ENCODE data around the gene POLL.

Gene POLL

GRCh38 chr10:101617824-101618568 lies 29.9 kb upstream of the POLL start:
- no peak overlapping the region for H3K4me2 ChIP-seq (ENCODE audit: low read length)
- H3K9me3 ChIP-seq (replicated peaks; ENCODE audit: low read length) = no peaks in the 10 kb centered on the region
- H3K36me3 ChIP-seq (ENCODE audit: insufficient read depth, low read length) = peaks cover 25% of the 10 kb centered on the region
- no peak overlapping the region for H3K9ac ChIP-seq (ENCODE audit: low read depth, low read length)
- H3K4me1 ChIP-seq (ENCODE audit: control insufficient read depth, insufficient read depth, low read length) = no peaks in the 10 kb centered on the region
- H3K4me3 ChIP-seq (ENCODE audit: low read length) = no peak overlapping the region
- no peaks in the 10 kb centered on the region for H3K27me3 ChIP-seq (ENCODE audit: control insufficient read depth, insufficient read depth, low read length)

DNA sequence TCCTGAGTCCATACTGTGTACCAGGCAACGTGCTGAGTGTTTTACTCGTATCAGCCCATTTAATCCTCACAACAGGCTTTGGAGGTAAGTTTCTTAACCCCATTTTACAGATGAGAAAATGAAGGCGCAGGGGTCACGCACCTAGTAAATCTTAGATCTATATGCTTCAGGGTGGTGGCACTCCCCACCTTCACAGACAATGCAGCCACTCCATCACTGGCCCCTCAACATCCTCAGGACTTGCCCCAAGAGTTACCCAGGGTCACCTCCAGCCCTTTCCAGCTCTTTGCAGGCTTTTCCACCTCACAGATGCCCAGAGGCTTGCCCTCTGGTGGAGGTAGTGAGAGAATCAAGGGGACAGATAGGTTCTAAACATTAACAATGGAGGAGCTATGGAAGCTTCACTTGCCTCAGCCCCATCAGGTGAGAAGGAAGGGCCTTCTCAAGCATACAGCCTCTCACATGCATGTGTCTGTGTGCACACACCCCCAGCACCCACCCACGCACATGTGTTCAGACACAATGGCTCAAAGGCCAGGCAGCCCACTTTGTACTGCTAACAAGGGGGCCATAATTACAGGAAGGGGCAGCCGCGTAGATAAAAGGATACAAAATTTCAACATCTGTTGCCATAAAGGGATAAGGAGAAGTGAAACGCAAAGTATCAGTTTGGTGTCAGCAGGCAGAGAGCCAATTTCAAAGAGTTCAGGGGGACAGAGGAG lies 29.2 kb upstream of the POLL start:
- H3K4me2 ChIP-seq (ENCODE audit: low read length) = no peak overlapping the region
- H3K4me1 ChIP-seq (ENCODE audit: control insufficient read depth, insufficient read depth, low read length) = no peaks in the 10 kb centered on the region
- peaks cover 25% of the 10 kb centered on the region for H3K36me3 ChIP-seq (ENCODE audit: insufficient read depth, low read length)
- H3K9ac ChIP-seq (ENCODE audit: low read depth, low read length) = no peak overlapping the region
- no peaks in the 10 kb centered on the region for H3K27me3 ChIP-seq (ENCODE audit: control insufficient read depth, insufficient read depth, low read length)
- H3K9me3 ChIP-seq (replicated peaks; ENCODE audit: low read length) = no peaks in the 10 kb centered on the region
- H3K4me3 ChIP-seq (ENCODE audit: low read length) = no peak overlapping the region

GRCh38 chr10:101616415-101617101 lies 28.5 kb upstream of the POLL start:
- Histone ChIP-seq H3K9me3 (replicated peaks; ENCODE audit: low read length) (no peaks in the 10 kb centered on the region), H3K4me3 (ENCODE audit: low read length) (no peak overlapping the region), H3K36me3 (ENCODE audit: insufficient read depth, low read length) (peaks cover 21% of the 10 kb centered on the region), H3K4me2 (ENCODE audit: low read length) (no peak overlapping the region), H3K4me1 (ENCODE audit: control insufficient read depth, insufficient read depth, low read length) (no peaks in the 10 kb centered on the region), H3K9ac (ENCODE audit: low read depth, low read length) (no peak overlapping the region), H3K27me3 (ENCODE audit: control insufficient read depth, insufficient read depth, low read length) (no peaks in the 10 kb centered on the region)

DNA sequence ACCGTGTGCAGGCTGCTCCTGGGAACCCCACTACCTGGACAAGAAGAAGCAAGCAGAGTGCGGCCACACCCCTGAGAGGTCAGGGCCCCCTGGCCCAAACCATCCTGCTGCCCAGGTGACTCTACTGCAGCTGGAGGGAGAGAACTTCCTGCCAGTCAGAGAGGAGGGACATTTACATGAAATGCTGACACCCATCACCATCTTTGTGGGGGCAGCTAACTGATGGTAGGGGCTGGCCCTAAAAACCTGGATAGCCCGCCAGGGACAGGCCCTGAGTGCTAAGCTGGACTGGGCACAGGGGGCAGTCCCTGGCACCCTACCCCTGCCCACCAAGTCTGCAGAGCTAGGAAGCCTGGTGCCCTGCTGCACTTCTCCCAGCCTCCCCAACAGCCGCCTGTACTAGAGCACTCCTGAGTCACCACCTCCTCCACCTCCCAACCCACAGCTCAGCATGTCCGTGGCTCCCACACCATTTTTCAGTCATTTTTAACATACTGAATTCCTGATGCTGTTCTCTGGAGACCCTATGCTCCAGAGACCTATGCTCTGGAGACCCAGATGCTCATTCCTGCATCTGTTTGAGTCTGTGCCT lies 27.6 kb upstream of the POLL start:
- Histone ChIP-seq H3K4me1 (ENCODE audit: control insufficient read depth, insufficient read depth, low read length) (no peaks in the 10 kb centered on the region), H3K4me3 (ENCODE audit: low read length) (no peak overlapping the region), H3K9me3 (replicated peaks; ENCODE audit: low read length) (no peaks in the 10 kb centered on the region), H3K27me3 (ENCODE audit: control insufficient read depth, insufficient read depth, low read length) (no peaks in the 10 kb centered on the region), H3K4me2 (ENCODE audit: low read length) (no peak overlapping the region), H3K36me3 (ENCODE audit: insufficient read depth, low read length) (peaks cover 29% of the 10 kb centered on the region), H3K9ac (ENCODE audit: low read depth, low read length) (no peak overlapping the region)

GRCh38 chr10:101614663-101615524 lies 26.8 kb upstream of the POLL start:
- no peaks in the 10 kb centered on the region for H3K4me1 ChIP-seq (ENCODE audit: control insufficient read depth, insufficient read depth, low read length)
- H3K4me3 ChIP-seq (ENCODE audit: low read length) = no peak overlapping the region
- H3K4me2 ChIP-seq (ENCODE audit: low read length) = no peak overlapping the region
- no peaks in the 10 kb centered on the region for H3K9me3 ChIP-seq (replicated peaks; ENCODE audit: low read length)
- H3K9ac ChIP-seq (ENCODE audit: low read depth, low read length) = no peak overlapping the region
- H3K36me3 ChIP-seq (ENCODE audit: insufficient read depth, low read length) = peaks cover 31% of the 10 kb centered on the region
- no peaks in the 10 kb centered on the region for H3K27me3 ChIP-seq (ENCODE audit: control insufficient read depth, insufficient read depth, low read length)

DNA sequence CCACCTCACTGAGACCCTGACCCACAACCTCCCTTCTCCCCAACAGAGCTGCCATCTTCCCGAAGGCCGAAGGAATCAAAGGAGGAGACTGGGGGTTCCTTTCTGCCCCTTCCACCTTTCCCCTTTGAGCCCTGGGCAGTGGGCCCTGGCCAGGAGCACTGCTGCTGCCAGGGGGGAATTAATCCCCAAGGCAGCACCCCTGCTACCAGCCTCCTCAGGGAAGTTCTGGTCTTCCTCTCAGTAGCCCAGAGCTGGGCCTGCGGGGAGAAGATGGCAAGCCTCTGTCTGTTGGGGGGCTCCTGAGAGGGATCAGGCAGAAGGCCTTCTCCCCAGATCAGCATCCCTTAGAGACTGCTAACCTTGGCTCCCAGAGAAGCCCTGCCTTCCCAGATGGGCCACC lies 25.6 kb upstream of the POLL start:
- Histone ChIP-seq H3K4me1 (ENCODE audit: control insufficient read depth, insufficient read depth, low read length) (peaks cover 6% of the 10 kb centered on the region), H3K27me3 (ENCODE audit: control insufficient read depth, insufficient read depth, low read length) (no peaks in the 10 kb centered on the region), H3K36me3 (ENCODE audit: insufficient read depth, low read length) (peaks cover 37% of the 10 kb centered on the region), H3K9me3 (replicated peaks; ENCODE audit: low read length) (no peaks in the 10 kb centered on the region), H3K9ac (ENCODE audit: low read depth, low read length) (no peak overlapping the region), H3K4me2 (ENCODE audit: low read length) (no peak overlapping the region), H3K4me3 (ENCODE audit: low read length) (no peak overlapping the region)

DNA sequence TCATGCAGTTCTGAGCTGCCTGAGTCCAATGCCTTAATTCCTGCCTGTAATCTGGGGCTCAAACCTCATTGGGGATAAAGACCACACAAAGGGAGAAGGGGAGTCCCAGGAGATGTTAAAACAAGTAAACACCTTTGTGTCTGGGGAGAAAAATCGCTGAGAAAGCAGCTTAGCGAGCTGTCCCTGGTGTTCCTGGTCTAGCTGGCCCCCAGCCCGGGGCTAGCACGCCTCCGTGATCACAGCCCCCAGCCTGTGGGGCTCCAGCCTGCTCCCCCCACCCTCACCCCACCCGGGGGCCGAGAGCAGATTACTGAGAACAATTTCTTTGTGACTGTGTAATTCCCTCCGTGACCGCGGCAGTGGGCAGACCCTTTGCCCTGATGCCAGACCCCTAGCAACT lies 24.8 kb upstream of the POLL start:
- no peak overlapping the region for H3K4me3 ChIP-seq (ENCODE audit: low read length)
- H3K9ac ChIP-seq (ENCODE audit: low read depth, low read length) = no peak overlapping the region
- peaks cover 6% of the 10 kb centered on the region for H3K4me1 ChIP-seq (ENCODE audit: control insufficient read depth, insufficient read depth, low read length)
- no peaks in the 10 kb centered on the region for H3K9me3 ChIP-seq (replicated peaks; ENCODE audit: low read length)
- peaks cover 43% of the 10 kb centered on the region for H3K36me3 ChIP-seq (ENCODE audit: insufficient read depth, low read length)
- H3K27me3 ChIP-seq (ENCODE audit: control insufficient read depth, insufficient read depth, low read length) = no peaks in the 10 kb centered on the region
- H3K4me2 ChIP-seq (ENCODE audit: low read length) = no peak overlapping the region

- H3K9me3 ChIP-seq (replicated peaks; ENCODE audit: low read length) = no peaks in the 10 kb centered on the region
- H3K4me1 ChIP-seq (ENCODE audit: control insufficient read depth, insufficient read depth, low read length) = peaks cover 6% of the 10 kb centered on the region
- no peak overlapping the region for H3K9ac ChIP-seq (ENCODE audit: low read depth, low read length)
- H3K4me3 ChIP-seq (ENCODE audit: low read length) = no peak overlapping the region
- no peak overlapping the region for H3K4me2 ChIP-seq (ENCODE audit: low read length)
- H3K27me3 ChIP-seq (ENCODE audit: control insufficient read depth, insufficient read depth, low read length) = no peaks in the 10 kb centered on the region
- peaks cover 40% of the 10 kb centered on the region for H3K36me3 ChIP-seq (ENCODE audit: insufficient read depth, low read length)
Observed at GRCh38 chr10:101612086-101612485, 24.0 kb upstream of the POLL start.

GRCh38 chr10:101611096-101611905 lies 23.2 kb upstream of the POLL start:
- Histone ChIP-seq H3K36me3 (ENCODE audit: insufficient read depth, low read length) (peaks cover 33% of the 10 kb centered on the region), H3K4me2 (ENCODE audit: low read length) (no peak overlapping the region), H3K9ac (ENCODE audit: low read depth, low read length) (no peak overlapping the region)

GRCh38 chr10:101609481-101609880 lies 21.4 kb upstream of the POLL start:
- no peak overlapping the region for H3K4me3 ChIP-seq (ENCODE audit: low read length)
- no peak overlapping the region for H3K9ac ChIP-seq (ENCODE audit: low read depth, low read length)
- H3K4me2 ChIP-seq (ENCODE audit: low read length) = no peak overlapping the region
- H3K4me1 ChIP-seq (ENCODE audit: control insufficient read depth, insufficient read depth, low read length) = peaks cover 6% of the 10 kb centered on the region
- H3K9me3 ChIP-seq (replicated peaks; ENCODE audit: low read length) = no peaks in the 10 kb centered on the region
- H3K27me3 ChIP-seq (ENCODE audit: control insufficient read depth, insufficient read depth, low read length) = no peaks in the 10 kb centered on the region
- H3K36me3 ChIP-seq (ENCODE audit: insufficient read depth, low read length) = peaks cover 43% of the 10 kb centered on the region

More at GRCh38 chr10:101611096-101611905, 23.2 kb upstream of the POLL start:
- no peaks in the 10 kb centered on the region for H3K27me3 ChIP-seq (ENCODE audit: control insufficient read depth, insufficient read depth, low read length)
- H3K4me1 ChIP-seq (ENCODE audit: control insufficient read depth, insufficient read depth, low read length) = peaks cover 6% of the 10 kb centered on the region
- H3K9me3 ChIP-seq (replicated peaks; ENCODE audit: low read length) = no peaks in the 10 kb centered on the region
- H3K4me3 ChIP-seq (ENCODE audit: low read length) = no peak overlapping the region
